Measurements from ENCODE around the gene SSNA1. TPM values are rescaled to one million over a fixed set of nuclear protein-coding genes. Genes with fewer than 3 reads are reported as not detected.

The SSNA1 gene, protein sequence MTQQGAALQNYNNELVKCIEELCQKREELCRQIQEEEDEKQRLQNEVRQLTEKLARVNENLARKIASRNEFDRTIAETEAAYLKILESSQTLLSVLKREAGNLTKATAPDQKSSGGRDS
- 88.4 to 157 TPM (median 143 TPM) in 5 replicates for total RNA-seq (2022; extraction: Qiagen RNA extraction; ENCODE audit: low read depth)

DNA sequence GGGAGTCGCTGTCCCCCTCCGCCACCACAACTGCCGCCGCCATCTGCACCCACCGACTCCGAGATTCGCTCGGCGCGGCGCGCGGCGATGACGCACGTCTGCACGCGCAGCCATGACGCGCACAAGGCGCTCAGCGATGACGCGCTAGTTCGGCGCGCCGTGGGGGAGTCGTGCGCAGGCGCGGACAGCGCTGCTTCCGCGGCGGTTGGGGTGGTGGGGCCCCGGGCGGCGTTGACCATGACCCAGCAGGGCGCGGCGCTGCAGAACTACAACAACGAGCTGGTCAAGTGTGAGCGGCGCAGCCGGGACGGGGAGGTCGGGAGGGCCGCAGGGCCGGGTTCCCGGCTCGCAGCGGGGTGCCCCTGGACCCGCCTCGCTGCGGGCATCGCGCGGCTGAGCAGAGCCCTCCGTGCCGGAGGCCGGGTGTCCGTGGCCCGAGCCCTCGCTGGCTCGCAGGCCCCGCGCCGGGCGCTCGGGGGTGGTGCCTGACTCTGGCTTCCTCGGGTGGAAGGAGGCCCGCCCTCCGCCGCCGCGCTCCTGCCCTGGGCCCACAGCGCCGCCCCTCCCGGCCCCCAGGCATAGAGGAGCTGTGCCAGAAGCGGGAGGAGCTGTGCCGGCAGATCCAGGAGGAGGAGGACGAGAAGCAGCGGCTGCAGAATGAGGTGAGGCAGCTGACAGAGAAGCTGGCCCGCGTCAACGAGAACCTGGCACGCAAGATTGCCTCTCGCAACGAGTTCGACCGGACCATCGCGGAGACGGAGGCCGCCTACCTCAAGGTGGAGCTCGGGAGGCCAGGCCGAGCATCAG, at the start of gene SSNA1, which contains the start of gene ANAPC2:
Gene SSNA1 (plus strand): TSS at position 187 of the 807 bp plus-strand sequence. CDS start 51 bp downstream, at position 238.
Gene ANAPC2 (minus strand): TSS at position 71 of the 807 bp plus-strand sequence. CDS start 28 bp downstream, at position 43.

DNA sequence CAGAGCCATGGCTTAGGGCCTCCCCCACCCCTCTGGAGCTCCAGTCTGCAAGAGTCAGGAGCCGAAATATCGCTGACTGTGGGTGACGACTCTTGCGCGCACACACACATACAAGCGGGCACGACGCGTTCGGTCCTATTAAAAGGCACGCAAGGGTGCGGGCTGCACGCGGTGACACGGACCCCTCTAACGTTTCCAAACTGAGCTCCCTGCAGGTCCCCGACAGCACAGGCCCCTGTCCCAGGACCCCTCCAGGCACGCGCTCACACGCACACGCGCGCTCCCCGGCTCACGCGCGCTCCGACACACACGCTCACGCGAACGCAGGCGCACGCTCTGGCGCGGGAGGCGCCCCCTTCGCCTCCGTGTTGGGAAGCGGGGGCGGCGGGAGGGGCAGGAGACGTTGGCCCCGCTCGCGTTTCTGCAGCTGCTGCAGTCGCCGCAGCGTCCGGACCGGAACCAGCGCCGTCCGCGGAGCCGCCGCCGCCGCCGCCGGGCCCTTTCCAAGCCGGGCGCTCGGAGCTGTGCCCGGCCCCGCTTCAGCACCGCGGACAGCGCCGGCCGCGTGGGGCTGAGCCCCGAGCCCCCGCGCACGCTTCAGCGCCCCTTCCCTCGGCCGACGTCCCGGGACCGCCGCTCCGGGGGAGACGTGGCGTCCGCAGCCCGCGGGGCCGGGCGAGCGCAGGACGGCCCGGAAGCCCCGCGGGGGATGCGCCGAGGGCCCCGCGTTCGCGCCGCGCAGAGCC, 49.6 kb upstream of the SSNA1 start, which contains the start of gene GRIN1:
Gene GRIN1 (plus strand): TSS at position 433 of the 746 bp plus-strand sequence. CDS start 333 bp downstream, outside the sequence.

DNA sequence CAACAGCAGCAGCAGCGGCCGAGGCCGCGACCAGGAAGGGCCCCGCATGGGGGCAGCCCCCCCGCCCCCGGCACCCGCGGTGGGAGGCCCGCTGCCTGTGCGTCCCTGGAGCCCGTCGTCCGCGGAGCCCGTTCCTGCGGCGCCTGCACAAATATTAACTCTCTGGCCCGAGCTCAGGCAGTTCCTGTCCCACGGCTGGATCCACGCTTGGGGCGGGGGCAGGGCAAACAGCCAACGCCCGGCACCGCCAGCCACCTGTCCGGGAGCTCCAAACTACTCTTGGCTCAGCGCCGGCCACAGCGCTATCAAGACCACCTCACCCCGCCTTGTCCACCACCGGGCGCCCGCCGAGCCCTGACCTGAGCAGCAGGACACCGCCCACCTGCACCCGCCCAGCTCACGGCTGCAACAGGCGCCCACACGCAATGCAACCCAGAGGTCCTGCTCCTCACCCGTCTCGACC, 18.5 kb upstream of the SSNA1 start, which contains the start of gene LRRC26:
Gene LRRC26 (minus strand): TSS at position 156 of the 463 bp plus-strand sequence. CDS start 108 bp downstream, at position 48.

DNA sequence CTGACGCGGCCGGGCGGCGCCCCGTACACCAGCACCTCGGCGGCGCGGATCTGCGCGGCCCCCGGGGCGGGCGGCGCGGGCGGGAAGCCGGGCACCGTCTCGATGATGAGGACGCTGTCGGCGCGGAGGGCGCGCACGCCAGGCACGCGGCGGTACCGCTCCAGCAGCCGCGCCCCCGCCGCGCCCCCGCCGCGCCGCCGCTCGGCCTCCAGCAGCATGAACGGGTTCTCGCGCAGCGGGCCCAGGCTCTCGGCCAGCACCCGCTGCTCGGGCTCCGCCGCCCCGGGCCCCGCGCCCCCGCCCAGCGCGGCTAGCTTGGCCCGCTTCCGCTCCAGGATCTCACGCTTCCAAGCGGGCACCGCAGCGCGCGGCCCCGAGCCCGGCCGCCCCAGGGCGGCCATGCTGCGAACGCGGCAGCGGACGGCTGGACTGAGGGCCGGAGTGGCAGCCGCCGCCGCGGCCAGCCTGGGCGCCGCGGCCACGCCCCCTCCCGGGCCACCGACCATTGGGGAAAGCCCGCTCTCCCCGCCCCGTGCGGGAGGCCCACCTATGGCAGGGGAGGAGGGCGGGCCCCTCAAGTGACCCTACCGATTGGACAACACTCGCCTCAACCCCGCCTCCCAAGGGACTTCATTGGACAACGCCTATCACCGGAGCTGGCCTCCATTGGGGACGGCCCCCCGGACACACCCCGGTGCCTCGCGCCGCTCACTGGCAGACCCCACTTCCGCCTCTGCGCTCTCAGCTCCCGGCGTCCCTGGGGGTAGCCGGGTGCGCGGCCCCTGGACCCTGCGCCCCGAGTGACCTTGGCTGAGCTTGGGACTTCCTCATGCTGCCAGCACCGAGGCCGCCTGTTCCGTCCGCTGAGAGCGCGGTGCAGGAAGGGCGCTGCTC, 12.1 kb downstream of the SSNA1 start, which contains the start of gene TPRN:
Gene TPRN (minus strand): TSS at position 431 of the 894 bp plus-strand sequence. CDS start 30 bp downstream, at position 401.

DNA sequence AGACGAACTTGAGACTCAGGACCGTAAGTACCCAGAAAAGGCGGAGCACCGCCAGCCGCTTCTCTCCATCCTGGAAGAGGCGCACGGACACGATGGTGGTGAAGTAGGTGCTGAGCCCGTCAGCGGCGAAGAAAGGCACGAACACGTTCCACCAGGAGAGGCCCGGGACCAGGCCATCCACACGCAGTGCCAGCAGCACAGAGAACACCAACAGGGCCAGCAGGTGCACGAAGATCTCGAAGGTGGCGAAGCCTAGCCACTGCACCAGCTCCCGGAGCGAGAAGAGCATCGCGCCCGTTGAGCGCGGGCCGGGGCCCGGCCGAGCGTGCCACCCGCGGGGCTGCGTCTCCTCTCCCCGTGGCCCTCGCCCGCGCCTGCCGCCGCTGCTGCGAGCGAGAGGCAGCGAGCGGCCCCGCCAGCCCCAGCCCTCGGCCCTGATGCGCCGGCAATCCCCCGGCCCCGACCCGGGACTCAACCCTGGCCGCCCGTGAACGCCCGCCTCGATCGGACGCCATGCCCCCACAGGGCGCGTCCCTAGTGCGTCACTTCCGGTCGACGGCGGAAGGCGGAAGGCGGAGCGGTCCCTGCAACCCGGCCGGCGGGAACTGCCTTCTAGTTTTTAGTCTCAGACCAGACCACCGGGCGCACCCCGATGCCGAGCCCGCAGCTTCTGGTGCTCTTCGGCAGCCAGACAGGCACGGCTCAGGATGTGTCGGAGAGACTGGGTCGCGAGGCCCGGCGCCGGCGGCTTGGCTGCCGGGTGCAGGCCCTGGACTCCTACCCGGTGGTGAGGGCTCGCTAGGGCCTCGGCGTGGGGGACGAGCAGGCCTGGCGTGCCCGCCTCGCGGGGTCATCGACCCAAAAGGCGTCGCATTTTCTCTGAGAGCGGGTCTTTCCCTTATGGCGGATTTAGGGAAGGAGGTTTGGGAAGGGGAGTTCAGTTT, 16.9 kb downstream of the SSNA1 start, which contains the start of the genes NDOR1 and TMEM203:
Gene NDOR1 (plus strand): TSS at position 575 of the 944 bp plus-strand sequence. CDS start 78 bp downstream, at position 653.
Gene TMEM203 (minus strand): TSS at position 523 of the 944 bp plus-strand sequence. CDS start 234 bp downstream, at position 289.

DNA sequence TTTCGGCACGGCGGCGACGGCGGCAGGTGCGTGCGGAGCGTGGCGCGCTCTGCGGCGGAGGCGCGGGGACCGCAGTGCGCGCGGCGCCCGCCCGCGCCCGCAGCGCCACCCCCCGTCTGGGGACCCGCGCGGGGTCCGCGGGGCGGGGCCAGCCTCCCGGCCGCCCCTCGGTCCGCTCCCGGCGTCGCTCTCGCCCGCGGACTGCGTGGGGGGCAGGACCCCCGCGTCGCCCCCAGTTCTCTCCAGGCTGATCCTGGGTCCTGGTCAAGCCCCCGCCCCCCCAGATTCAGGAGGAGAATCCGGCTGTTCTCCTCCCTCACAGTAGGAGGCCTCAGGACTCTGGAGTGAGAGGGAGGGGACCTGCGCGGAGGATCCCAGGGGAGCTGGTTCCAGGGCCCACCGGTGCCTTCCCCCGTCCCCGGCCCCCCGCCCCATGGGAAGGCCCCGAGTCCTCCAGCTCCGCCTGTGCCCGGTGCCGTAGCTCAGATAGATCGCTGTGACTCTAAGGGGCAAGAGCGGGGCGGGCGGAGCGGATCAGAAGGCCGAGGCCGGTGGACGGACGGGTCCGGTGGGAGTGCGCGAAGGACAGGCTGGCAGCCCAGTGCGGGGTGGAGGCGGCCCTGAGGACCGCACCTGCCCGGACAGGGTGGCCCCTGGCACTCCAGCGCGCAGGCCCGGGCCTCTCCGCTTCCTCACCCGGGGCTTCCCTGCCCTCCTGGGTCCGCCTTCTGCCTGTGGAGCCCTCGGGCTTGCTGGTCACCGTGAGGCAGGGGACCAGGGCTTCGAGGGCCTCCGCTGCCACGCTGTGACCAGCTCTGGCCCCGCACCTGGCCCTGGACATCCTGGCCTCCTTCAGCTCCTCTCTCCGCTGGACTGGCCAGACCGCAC, 34.0 kb downstream of the SSNA1 start, which contains the start of gene RNF208:
Gene RNF208 (minus strand): TSS at position 51 of the 888 bp plus-strand sequence. CDS start 1,028 bp downstream, outside the sequence.

DNA sequence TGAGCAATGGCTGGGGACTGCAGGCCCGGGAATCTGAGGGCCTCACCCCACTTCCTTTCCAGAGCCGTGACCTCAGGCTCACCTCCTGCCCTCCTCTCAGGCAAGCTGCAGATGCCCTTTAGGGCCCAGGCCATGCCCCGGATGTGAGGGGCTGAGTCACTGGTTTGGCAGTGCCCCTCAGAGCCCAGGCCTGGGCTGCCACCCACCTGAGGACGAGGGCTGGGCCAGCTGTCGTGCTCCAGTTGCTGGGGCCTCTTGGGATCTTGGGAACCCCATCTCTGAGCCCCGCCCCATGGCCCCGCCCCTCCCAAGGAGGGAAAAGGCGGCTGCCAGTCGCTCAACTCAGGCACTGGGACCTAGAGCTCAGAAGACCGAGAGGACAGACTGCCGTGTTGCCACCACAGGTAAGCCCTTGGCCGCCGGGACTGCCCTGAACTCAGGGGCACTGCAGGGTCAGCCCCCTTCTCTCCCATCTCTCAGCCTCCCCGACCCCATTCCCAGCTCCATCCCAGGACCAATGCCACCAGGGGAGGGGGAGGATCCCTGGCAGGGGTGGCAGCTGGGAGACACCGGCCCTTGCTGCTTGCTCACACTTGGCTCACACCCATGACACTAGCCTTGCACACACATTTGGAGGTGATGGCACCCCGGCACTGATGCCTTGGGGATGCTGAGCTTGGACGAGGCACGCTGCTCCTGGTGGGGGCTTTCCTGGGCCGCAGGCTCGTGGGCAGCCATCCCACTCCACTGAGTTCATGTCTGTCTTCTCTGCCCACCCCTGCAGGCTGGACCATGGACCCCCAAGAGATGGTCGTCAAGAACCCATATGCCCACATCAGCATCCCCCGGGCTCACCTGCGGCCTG, 36.6 kb downstream of the SSNA1 start, which contains the start of gene CYSRT1:
Gene CYSRT1 (plus strand): TSS at position 345 of the 865 bp plus-strand sequence. CDS start 448 bp downstream, at position 793.

DNA sequence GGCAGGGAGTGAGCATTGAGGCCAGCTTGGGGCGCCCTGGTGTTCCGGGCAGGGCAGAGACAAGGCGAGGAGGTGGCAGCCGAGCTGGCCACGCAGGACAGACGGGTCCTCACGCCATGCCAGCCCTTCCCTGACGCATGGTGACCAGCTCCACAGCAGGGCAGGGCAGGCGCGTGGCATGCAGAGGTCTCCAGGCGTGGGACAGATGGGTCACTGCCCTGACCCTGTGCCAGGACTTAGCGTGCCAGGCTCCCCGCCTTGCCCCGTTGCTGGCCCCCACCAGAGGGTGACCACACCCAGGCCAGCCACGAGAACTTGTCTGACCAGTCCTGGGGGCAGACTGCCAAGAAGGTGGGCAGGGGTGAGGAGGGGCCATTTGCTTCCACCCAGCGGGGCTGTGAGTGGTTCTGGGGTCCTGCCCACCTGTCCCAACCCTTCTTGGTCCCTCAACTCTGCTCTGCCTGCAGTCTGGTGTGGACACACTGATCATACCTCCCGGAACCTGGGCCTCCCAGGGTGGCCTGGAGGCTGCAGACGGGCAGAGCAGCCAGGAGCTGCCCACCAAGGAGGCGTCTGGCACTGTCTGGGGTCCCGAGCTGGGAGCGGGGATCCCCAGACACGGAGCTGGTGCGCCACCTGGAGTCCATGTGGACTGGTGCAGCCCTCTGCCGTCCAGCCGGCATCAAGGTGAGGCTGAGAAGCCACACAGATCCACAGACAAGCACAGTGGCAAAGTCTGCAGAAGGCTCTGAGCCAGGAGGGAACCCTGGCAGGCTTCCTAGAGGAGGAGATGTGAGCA, 38.8 kb downstream of the SSNA1 start, which contains the start of gene RNF224:
Gene RNF224 (plus strand): TSS at position 449 of the 799 bp plus-strand sequence. CDS start 834 bp downstream, outside the sequence.

DNA sequence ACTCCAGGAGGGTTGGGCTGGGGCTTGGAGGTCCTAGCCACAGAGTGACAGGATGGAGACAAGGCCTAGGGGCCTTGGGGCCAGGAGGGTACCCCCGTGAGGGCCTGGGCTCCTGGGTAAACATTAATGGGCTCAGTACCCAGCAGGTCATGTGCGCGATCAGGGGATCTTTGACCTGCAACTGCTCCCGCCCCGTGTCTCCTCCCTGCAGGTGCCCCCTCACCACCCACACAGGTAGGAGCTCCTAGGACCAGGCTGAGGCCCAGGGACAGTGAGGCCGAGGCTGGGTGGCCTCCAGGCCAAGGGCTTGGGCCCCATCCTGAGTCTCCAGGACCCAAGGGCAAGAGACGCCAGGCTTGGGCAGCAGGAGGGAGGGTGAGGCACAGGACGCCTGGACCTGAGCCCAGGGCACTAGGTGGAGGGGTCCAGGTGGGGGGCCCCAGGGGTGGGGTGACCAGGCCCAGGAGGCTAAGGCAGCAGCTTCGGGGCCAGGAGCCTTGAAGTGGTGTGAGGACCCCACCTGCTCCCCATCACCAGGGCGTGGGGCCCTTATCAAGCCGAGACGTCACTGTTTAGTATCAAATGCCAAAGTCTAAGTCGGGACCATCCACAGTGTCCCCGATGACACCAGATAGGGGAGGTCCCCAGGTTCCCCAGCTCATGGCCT, 42.4 kb downstream of the SSNA1 start, which contains the start of gene SLC34A3:
Gene SLC34A3 (plus strand): TSS at position 197 of the 667 bp plus-strand sequence. CDS start 802 bp downstream, outside the sequence.

Other genes starting within 250 kb of the SSNA1 start
- 61.9 to 101 TPM (median 95.1 TPM) in 5 replicates for gene FBXW5, start 243.9 kb upstream of the SSNA1 start, total RNA-seq (2022; extraction: Qiagen RNA extraction; ENCODE audit: low read depth)
- gene C8G, start 243.4 kb upstream of the SSNA1 start, total RNA-seq (2022; extraction: Qiagen RNA extraction; ENCODE audit: low read depth): 0.54 to 1.9 TPM (median 1.2 TPM) in 5 replicates
- 0.51 to 2.0 TPM (median 1.1 TPM) in 5 replicates for gene LCN12, start 236.4 kb upstream of the SSNA1 start, total RNA-seq (2022; extraction: Qiagen RNA extraction; ENCODE audit: low read depth)
- gene PTGDS, start 211.2 kb upstream of the SSNA1 start, total RNA-seq (2022; extraction: Qiagen RNA extraction; ENCODE audit: low read depth): 0.35 to 0.71 TPM (median 0.39 TPM) in 3 of 5 replicates, not detected in the others
- 0.02 TPM in 1 of 5 replicates, not detected in the others for gene LCNL1, start 205.7 kb upstream of the SSNA1 start, total RNA-seq (2022; extraction: Qiagen RNA extraction; ENCODE audit: low read depth)
- gene PAXX, start 196.3 kb upstream of the SSNA1 start, total RNA-seq (2022; extraction: Qiagen RNA extraction; ENCODE audit: low read depth): 49.2 to 83.7 TPM (median 73.5 TPM) in 5 replicates
- 1.7 to 4.0 TPM (median 3.5 TPM) in 5 replicates for gene CLIC3, start 192.1 kb upstream of the SSNA1 start, total RNA-seq (2022; extraction: Qiagen RNA extraction; ENCODE audit: low read depth)
- 23.2 to 31.7 TPM (median 25.6 TPM) in 5 replicates for gene ABCA2, start 160.4 kb upstream of the SSNA1 start, total RNA-seq (2022; extraction: Qiagen RNA extraction; ENCODE audit: low read depth)
- gene FUT7, start 156.6 kb upstream of the SSNA1 start, total RNA-seq (2022; extraction: Qiagen RNA extraction; ENCODE audit: low read depth): 0.05 TPM in 2 of 5 replicates, not detected in the others
- gene NPDC1, start 142.5 kb upstream of the SSNA1 start, total RNA-seq (2022; extraction: Qiagen RNA extraction; ENCODE audit: low read depth): 36.7 to 87.5 TPM (median 78.6 TPM) in 5 replicates
- gene ENTPD2, start 134.6 kb upstream of the SSNA1 start, total RNA-seq (2022; extraction: Qiagen RNA extraction; ENCODE audit: low read depth): 0.72 to 1.2 TPM (median 0.76 TPM) in 5 replicates
- 13.9 to 28.6 TPM (median 24.4 TPM) in 5 replicates for gene SAPCD2, start 118.1 kb upstream of the SSNA1 start, total RNA-seq (2022; extraction: Qiagen RNA extraction; ENCODE audit: low read depth)
- 9.7 to 15.4 TPM (median 11.3 TPM) in 5 replicates for gene UAP1L1, start 111.2 kb upstream of the SSNA1 start, total RNA-seq (2022; extraction: Qiagen RNA extraction; ENCODE audit: low read depth)
- gene MAN1B1, start 101.7 kb upstream of the SSNA1 start, total RNA-seq (2022; extraction: Qiagen RNA extraction; ENCODE audit: low read depth): 41.0 to 54.7 TPM (median 47.7 TPM) in 5 replicates
- gene DPP7, start 73.9 kb upstream of the SSNA1 start, total RNA-seq (2022; extraction: Qiagen RNA extraction; ENCODE audit: low read depth): 71.6 to 131 TPM (median 112 TPM) in 5 replicates
- 0.31 to 1.0 TPM (median 0.38 TPM) in 5 replicates for gene GRIN1, start 49.5 kb upstream of the SSNA1 start, total RNA-seq (2022; extraction: Qiagen RNA extraction; ENCODE audit: low read depth)
- gene LRRC26, start 18.6 kb upstream of the SSNA1 start, total RNA-seq (2022; extraction: Qiagen RNA extraction; ENCODE audit: low read depth): 0.48 to 2.1 TPM (median 1.3 TPM) in 5 replicates
- not detected in 5 replicates for gene TMEM210, start 16.6 kb upstream of the SSNA1 start, total RNA-seq (2022; extraction: Qiagen RNA extraction; ENCODE audit: low read depth)
- gene ANAPC2, start 116 bp upstream of the SSNA1 start, total RNA-seq (2022; extraction: Qiagen RNA extraction; ENCODE audit: low read depth): 25.4 to 37.9 TPM (median 36.1 TPM) in 5 replicates
- 5.6 to 11.1 TPM (median 10.3 TPM) in 5 replicates for gene TPRN, start 12.1 kb downstream of the SSNA1 start, total RNA-seq (2022; extraction: Qiagen RNA extraction; ENCODE audit: low read depth)
- gene TMEM203, start 17.0 kb downstream of the SSNA1 start, total RNA-seq (2022; extraction: Qiagen RNA extraction; ENCODE audit: low read depth): 32.9 to 47.1 TPM (median 45.3 TPM) in 5 replicates
- gene NDOR1, start 17.0 kb downstream of the SSNA1 start, total RNA-seq (2022; extraction: Qiagen RNA extraction; ENCODE audit: low read depth): 15.2 to 19.1 TPM (median 16.4 TPM) in 5 replicates
- gene RNF208, start 33.6 kb downstream of the SSNA1 start, total RNA-seq (2022; extraction: Qiagen RNA extraction; ENCODE audit: low read depth): 1.1 to 2.4 TPM (median 1.9 TPM) in 5 replicates
- gene CYSRT1, start 36.5 kb downstream of the SSNA1 start, total RNA-seq (2022; extraction: Qiagen RNA extraction; ENCODE audit: low read depth): 3.3 to 5.0 TPM (median 4.0 TPM) in 5 replicates
- gene RNF224, start 38.8 kb downstream of the SSNA1 start, total RNA-seq (2022; extraction: Qiagen RNA extraction; ENCODE audit: low read depth): 0.10 to 0.24 TPM (median 0.20 TPM) in 5 replicates
- gene SLC34A3, start 42.2 kb downstream of the SSNA1 start, total RNA-seq (2022; extraction: Qiagen RNA extraction; ENCODE audit: low read depth): 0.07 to 0.13 TPM (median 0.08 TPM) in 5 replicates
- 595 to 818 TPM (median 736 TPM) in 5 replicates for gene TUBB4B, start 52.6 kb downstream of the SSNA1 start, total RNA-seq (2022; extraction: Qiagen RNA extraction; ENCODE audit: low read depth)
- not detected in 5 replicates for gene STPG3, start 62.6 kb downstream of the SSNA1 start, total RNA-seq (2022; extraction: Qiagen RNA extraction; ENCODE audit: low read depth)
- gene NELFB, start 66.7 kb downstream of the SSNA1 start, total RNA-seq (2022; extraction: Qiagen RNA extraction; ENCODE audit: low read depth): 42.8 to 63.0 TPM (median 54.8 TPM) in 5 replicates
- 17.8 to 30.2 TPM (median 27.4 TPM) in 5 replicates for gene TOR4A, start 89.0 kb downstream of the SSNA1 start, total RNA-seq (2022; extraction: Qiagen RNA extraction; ENCODE audit: low read depth)
- 2.7 to 7.1 TPM (median 5.4 TPM) in 5 replicates for gene NRARP, start 113.6 kb downstream of the SSNA1 start, total RNA-seq (2022; extraction: Qiagen RNA extraction; ENCODE audit: low read depth)
- gene EXD3, start 234.5 kb downstream of the SSNA1 start, total RNA-seq (2022; extraction: Qiagen RNA extraction; ENCODE audit: low read depth): 6.1 to 7.4 TPM (median 6.9 TPM) in 5 replicates
- 1.0 to 1.5 TPM (median 1.5 TPM) in 5 replicates for gene NOXA1, start 234.7 kb downstream of the SSNA1 start, total RNA-seq (2022; extraction: Qiagen RNA extraction; ENCODE audit: low read depth)